NCI-H82 (cell line): Measurements from ENCODE around the gene GLRA2.
"Not testable (repeated sequence)": the region's sequence is repeated elsewhere in the genome, so short reads cannot be mapped to it uniquely, and the experiment has no call there.

Source experiments
- DNase-seq: peaks from one replicate; lab custom pipeline; 2025; lab: John Stamatoyannopoulos, UW

GLRA2 gene

DNA sequence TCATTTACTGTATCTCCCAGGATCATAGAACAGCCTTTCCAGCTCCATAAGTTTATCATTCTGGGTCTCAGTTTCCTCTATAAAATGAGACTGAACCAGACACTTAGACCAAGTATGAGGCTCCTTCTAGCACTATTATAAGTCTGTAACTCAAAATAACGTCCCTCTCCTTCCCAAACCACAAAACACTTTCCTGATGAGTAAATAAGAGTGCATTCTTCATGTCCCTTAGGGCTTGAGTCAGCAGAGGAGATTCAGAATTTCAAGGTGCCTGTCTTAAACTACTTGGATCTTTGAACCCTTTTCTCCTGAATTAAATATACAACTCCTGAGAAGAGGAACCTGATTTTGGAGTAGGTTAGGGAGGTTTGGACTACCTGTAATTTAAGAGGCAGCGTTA, 62.6 kb downstream of the GLRA2 start:
- DNase-seq = no peak

GRCh38 chrX:14594521-14594920, 65.2 kb downstream of the GLRA2 start:
- DNase-seq = no peak

GRCh38 chrX:14598330-14598729, 69.0 kb downstream of the GLRA2 start:
- no peak for DNase-seq

- no peak for DNase-seq
These were observed 78.2 kb downstream of the GLRA2 start for GRCh38 chrX:14607446-14607985.

DNA sequence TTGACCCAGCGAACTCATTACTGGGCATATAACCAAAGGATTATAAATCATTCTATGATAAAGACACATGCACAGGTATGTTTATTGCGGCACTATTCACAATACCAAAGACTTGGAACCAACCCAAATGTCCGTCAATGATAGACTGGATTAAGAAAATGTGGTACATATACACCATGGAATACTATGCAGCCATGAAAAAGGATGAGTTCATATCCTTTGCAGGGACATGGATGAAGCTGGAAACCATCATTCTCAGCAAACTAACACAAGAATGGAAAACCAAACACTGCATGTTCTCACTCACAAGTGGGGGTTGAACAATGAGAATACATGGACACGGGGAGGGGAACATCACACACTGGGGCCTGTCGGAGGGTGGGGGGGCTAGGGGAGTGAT, 83.1 kb downstream of the GLRA2 start:
- not testable (repeated sequence) for DNase-seq

GRCh38 chrX:14616301-14616700, 87.0 kb downstream of the GLRA2 start:
- DNase-seq = no peak

- DNase-seq = no peak
These were observed 87.5 kb downstream of the GLRA2 start for GRCh38 chrX:14616836-14617235.

DNA sequence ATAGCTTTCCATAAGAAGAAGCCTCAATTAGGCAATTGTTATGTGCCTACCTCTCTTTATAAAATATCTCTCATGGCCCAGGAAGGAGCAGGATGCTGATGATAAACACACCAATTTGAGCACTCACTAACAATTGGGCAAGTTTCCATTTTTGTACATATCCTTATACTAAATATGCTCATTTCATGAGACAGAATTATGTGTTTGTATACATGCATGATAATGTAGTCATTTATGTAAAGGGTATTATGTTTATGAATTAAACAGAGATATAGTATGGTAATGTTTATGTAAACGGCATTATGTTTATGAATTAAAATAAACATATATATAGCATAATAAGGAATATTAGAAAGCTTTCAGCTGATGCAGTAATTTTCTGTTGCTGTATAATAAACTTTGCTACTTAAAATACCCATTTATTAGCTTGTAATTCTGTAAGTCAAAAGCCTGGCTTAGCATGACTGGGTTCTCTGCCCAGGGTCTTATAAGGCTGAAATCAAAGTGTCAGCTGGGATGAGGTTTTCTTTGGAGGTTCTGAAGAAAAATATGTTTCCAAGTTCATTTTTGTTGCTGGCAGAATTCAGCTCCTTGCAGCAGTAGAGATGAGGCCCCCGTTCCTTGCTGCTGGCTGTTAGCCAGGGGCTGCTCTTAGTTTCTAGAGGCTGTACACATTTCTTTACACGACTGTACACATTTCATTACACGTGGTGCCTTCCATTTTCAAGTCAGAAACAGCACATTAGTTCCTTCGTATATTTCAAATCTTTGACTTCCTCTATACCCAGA, 89.0 kb downstream of the GLRA2 start:
- DNase-seq = no peak

DNA sequence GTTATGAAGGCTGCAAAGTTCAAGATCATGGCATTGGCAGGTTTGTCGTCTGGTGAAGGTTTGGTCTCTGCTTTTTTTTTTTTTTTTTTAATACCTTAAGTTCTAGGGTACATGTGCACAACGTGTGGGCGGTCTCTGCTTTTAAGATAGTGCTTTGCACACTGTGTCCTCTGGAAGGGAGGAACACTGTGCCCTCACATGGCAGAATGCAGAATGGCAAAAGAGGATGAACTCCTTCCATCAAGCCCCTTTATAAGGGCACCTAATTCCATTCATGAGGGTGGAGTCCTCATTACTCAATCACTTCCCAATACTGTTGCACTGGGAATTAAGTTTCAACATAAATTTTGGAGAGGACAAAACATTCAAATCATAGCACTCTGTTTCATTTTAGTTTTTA, 101.4 kb downstream of the GLRA2 start:
- DNase-seq = peak; percentile 47

DNA sequence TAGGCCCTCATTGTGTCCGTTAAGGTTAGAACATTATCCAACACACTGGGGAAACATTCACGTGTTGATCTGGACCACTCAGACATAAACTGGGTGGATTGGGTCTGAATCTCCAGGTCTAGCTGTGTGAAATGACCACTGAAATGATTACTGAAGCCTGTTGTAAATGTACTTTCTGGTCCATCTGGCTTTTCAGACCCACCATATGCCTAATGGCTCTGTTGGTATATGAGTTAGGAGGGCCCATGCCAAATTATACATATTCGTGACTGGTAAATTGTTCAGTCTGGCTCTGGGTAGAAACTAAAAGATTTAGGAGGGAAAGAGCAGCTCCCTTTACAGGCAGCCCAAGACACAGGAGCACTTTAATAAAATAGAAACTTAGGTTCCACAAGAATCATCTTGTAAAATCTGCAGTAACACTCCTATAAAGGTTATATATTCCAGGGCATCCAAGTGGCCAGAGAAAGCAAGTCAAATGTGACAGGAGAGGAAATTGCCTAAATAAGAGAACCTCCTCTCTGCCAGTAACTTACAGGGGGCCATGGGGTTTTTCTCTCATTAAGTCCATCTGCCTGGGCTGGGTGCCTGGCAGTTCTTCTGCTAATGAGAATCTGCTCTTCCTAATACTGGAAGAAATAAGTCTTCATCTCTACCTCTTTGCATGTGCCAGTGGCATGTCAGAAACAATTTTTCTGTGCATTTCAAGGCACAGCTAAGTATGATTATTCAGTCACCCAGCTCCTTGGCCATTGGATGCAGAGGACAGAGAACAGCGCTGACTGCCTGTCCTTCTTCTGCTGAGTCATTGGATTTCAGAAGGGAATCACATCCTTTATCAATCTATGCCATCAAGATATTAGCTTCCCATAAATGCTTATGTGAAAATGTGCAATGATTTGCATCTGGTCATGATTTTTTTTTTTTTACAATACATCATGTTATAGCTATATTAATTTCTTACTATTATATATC, 112.6 kb downstream of the GLRA2 start:
- DNase-seq = no peak

DNA sequence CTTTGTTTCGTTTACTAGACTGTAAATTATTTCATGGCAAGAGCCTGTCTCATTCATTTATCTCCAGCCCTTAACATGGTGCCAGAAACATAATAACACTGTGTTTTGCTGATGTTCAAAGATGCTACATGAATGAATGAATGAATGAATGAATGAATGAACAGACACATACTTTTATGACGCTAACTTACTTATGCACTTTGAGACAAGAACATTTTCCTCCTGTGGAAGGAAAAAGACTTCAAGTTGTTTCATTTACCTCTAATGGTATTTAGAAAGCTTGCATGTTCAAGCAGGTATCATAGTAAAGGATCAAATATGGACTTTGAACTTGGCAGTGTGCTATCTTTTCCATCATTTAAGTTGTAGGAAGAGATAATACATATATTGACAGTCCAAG, 131.6 kb downstream of the GLRA2 start:
- no peak for DNase-seq

- DNase-seq = no peak
These were observed 141.5 kb downstream of the GLRA2 start for GRCh38 chrX:14670819-14671218.

GRCh38 chrX:14672611-14673172, 143.4 kb downstream of the GLRA2 start:
- DNase-seq = no peak

DNA sequence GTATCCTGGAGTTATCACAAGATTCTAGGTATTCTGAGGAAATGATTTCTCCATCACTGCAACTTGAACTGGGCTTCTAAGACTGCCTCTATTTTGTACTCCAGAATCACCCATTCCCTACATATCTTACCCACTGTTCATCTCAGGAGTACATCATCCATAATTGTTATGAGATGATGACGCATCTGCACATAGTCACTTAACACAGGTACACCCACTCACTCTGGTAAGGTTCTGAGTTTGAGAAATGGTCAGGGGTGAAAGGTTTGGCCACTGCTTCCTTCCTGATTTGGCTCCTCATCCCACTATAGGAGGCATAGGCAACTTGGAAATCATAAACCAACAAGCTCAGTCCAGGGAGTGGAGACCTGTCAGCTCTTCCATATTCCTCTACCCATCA, 143.9 kb downstream of the GLRA2 start:
- DNase-seq = no peak

DNA sequence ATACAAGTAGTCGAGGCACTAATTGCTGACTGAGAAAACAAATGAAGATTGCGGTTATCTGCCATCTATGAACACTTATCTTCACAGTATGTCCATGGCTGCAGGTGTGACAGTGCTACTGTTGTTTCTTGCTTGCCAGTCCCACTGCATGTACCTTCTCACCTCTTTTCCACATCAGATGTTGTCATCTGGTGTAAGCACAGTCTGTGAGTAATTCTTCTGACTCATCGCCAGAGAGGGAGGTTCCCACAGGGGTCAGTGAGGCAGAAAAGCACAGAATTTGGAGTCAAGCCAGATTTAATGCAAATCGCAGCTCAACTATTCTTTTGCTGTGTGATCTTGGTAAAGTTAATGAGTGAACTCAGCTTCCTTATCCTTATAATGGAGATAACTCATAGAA, 144.4 kb downstream of the GLRA2 start:
- DNase-seq = peak; percentile 24

DNA sequence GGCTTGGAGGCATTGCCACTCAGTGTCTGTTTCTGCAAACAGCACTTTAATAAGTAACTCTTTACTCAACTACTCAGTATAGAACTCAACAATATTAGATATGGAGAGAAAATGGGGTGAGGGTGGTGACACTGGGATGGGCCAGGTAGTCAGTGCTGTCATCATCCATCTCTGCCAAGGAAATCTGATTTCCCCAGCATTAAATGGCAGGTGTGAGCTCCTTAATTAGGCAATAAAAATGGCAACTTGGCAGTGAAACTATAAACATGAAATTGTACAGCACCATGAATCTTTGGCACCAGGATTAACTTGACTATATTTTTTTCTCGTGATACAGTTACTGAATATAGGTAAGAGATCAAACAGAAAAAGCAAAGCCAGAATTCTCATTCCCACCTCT, 146.2 kb downstream of the GLRA2 start:
- no peak for DNase-seq

DNA sequence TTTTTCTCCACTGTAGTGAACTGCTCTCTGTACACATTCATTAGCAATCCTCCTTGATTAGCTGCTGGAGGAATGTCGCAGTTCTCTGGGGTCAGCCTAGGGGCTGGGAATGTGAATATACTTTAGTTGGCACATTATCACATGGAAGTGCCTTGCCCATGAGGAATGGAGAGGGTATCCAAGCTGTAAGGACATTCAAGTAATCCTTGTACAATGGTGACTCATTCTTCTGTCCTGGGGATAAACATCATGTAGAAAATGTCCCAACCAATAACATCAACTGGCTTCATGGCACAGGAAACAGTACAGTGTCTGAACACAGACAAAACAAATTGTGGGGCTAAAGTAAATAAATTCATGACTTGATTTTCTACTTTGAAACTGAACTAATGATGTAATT, 147.1 kb downstream of the GLRA2 start:
- DNase-seq = no peak

- DNase-seq = not testable (repeated sequence)
These were observed 159.0 kb downstream of the GLRA2 start for GRCh38 chrX:14688331-14688730.

- no peak for DNase-seq
These were observed 161.2 kb downstream of the GLRA2 start for GRCh38 chrX:14690553-14690952.

DNA sequence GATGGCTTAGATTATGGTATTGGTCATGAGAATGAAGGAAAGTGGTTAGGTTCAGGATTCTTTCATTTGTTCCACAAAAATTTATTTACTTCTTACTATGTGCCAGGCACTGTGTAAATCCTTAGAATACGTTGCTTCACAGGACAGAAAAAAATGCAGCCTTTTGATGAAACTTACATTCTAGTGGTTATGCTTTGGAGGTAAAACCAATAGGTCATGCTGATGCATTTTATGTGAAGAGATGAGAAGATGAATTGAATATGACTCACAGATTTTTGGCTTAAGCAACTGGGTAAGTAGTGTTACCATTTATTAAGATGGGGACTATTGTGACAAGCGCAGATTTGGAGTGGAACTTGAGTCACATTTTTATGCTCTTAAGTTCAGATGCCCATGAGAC, 165.3 kb downstream of the GLRA2 start:
- DNase-seq = no peak

- DNase-seq = peak; percentile 76
These were observed 168.1 kb downstream of the GLRA2 start for GRCh38 chrX:14697451-14697850.

GRCh38 chrX:14698790-14699189, 169.5 kb downstream of the GLRA2 start:
- no peak for DNase-seq
